SH-SY5Y (cell line): Measurements from ENCODE around the gene MGAT5B.

ENCODE experiments used
- GATA2 ChIP-seq: IDR thresholded peaks from 2 replicates; pipeline ENCODE4 v1.6.1; 2011; ENCODE audit warnings: mild to moderate bottlenecking, low read depth, low read length
- GATA3 ChIP-seq: IDR thresholded peaks from 2 replicates; pipeline ENCODE4 v1.6.1; 2011; ENCODE audit warnings: low read depth, mild to moderate bottlenecking, low read length, moderate library complexity

- TF ChIP-seq GATA2 (no peak), GATA3 (no peak)
Measured at GRCh38 chr17:76866774-76867577, 1.2 kb upstream of the MGAT5B start.
